ENCODE measurements around the gene RFK. TPM values are rescaled to one million over a fixed set of nuclear protein-coding genes. Genes with fewer than 3 reads are reported as not detected.

Gene RFK
- total RNA-seq, 1 experiment from 2014 or later: 12.0 TPM

GRCh38 chr9:76419782-76420380 is 25.7 kb upstream of the RFK start:
- H2BK20ac ChIP-seq (ENCODE audit: low read depth, low read length, poor library complexity, severe bottlenecking): no peak overlapping the region
- no peak overlapping the region for H2BK15ac ChIP-seq (ENCODE audit: low read depth, low read length)
- TF ChIP-seq CTCF (conservative IDR thresholded peaks at IDR 0.05): peak; percentile 76
- no peak overlapping the region for H4K8ac ChIP-seq (replicated peaks; ENCODE audit: insufficient read length, low read depth, low read length)
- WGBS (ENCODE audit: extremely low coverage, insufficient read length, low lambda C conversion rate): no CpG with 5 or more reads among the region's 2 CpGs
- no peak overlapping the region for H2BK120ac ChIP-seq (ENCODE audit: low read depth, low read length, poor library complexity, severe bottlenecking)
- peaks cover 5% of the 10 kb centered on the region; the same call in 1 of the 2 replicates for H3K4me1 ChIP-seq (ENCODE audit: insufficient read depth, low read length)
- Mint-ChIP-seq H3K4me3 (no peak overlapping the region), H3K27me3 (ENCODE audit: low read depth) (peaks cover 2% of the 10 kb centered on the region; the same call in 1 of the 2 replicates), H3K4me1 (peaks cover 23 to 38% of the 10 kb centered on the region in 2 experiments), H3K36me3 (ENCODE audit: insufficient read depth in 1 of 3, low read depth in 3 of 3) (peaks cover 0 to 5% (median 1%) of the 10 kb centered on the region in 3 experiments; a peak in 4 of 7 replicates), H3K27ac (no peak overlapping the region), H3K9me3 (0 out of 5 replicates have a peak, but pooled peaks cover 0 to 4% of the 10 kb centered on the region in 2 experiments)
- H2BK5ac ChIP-seq (ENCODE audit: insufficient read length, low read length): no peak overlapping the region
- H3K9ac ChIP-seq (ENCODE audit: extremely low read depth, insufficient read length, low read length): no peak overlapping the region
- H3K4ac ChIP-seq (ENCODE audit: low read depth, low read length): no peak overlapping the region
- H3K79me2 ChIP-seq (ENCODE audit: insufficient read depth, low read length): no peaks in the 10 kb centered on the region
- H3T11ph ChIP-seq (ENCODE audit: low read length): no peak overlapping the region
- no peak overlapping the region for H2AFZ ChIP-seq (ENCODE audit: low read length)
- no peaks in the 10 kb centered on the region for H3K79me1 ChIP-seq (ENCODE audit: insufficient read depth, low read depth, low read length, poor library complexity, severe bottlenecking)
- H4K5ac ChIP-seq (ENCODE audit: insufficient read length, low read depth, low read length): no peak overlapping the region
- no peak for DNase-seq
- H3K9me3 ChIP-seq (ENCODE audit: control insufficient read depth, low read depth, low read length): no peaks in the 10 kb centered on the region
- H3K4me2 ChIP-seq (ENCODE audit: insufficient read depth, insufficient read length, low read length): no peak overlapping the region
- H2AK5ac ChIP-seq (ENCODE audit: insufficient read length, low read length): no peak overlapping the region
- H3K14ac ChIP-seq (ENCODE audit: insufficient read depth, low read length): no peak overlapping the region
- H3K23me2 ChIP-seq (ENCODE audit: insufficient read length, low read depth, low read length, poor library complexity, severe bottlenecking): no peaks in the 10 kb centered on the region
- no peaks in the 10 kb centered on the region for H3K27me3 ChIP-seq (ENCODE audit: insufficient read depth, low read length)
- no peaks in the 10 kb centered on the region for H4K20me1 ChIP-seq (ENCODE audit: control insufficient read depth, insufficient read depth, insufficient read length)
- no peak overlapping the region for H2BK12ac ChIP-seq (ENCODE audit: insufficient read length, low read depth, low read length)
- no peak overlapping the region for H3K18ac ChIP-seq (ENCODE audit: insufficient read length, low read depth, low read length)
- H3K23ac ChIP-seq (ENCODE audit: insufficient read length, low read depth, low read length): no peak overlapping the region
- no peak overlapping the region for H4K91ac ChIP-seq (ENCODE audit: insufficient read length, low read depth, low read length)
- no peak overlapping the region for H3K27ac ChIP-seq (ENCODE audit: insufficient read length, low read depth, low read length)
- H3K56ac ChIP-seq (ENCODE audit: insufficient read length, low read depth, low read length): no peak overlapping the region
